H1 (cell line): ENCODE measurements around the gene THG1L. TPM values are rescaled to one million over a fixed set of nuclear protein-coding genes. Genes with fewer than 3 reads are reported as not detected.

Experiments
- CTCF ChIA-PET: fragments of 300-600 bp; sonication (Branson Sonifier 250); formaldehyde crosslinking; loops from one replicate; lab custom pipeline; 2021; ENCODE audit not compliant: partially characterized antibody; lab: Charles Lee
- POLR2A ChIA-PET: fragments of 300-600 bp; sonication (Branson Sonifier 250); formaldehyde crosslinking; loops from one replicate; lab custom pipeline; 2021; ENCODE audit warnings: inconsistent platforms; ENCODE audit not compliant: partially characterized antibody; lab: Charles Lee
- DNase-seq, 2 experiments: peaks; one replicate each; pipeline versions ENCODE4 v3.0.0 to v3.0.0-alpha.2; 2010 to 2022; ENCODE audit warnings: low spot score in 2 of 2, low read depth in 1 of 2, mixed read lengths in 1 of 2
- FAIRE-seq: peaks from 2 replicates; lab custom pipeline; 2011; peaks lifted over from hg19 to GRCh38; lab: Jason Lieb, UNC
- H2AFZ ChIP-seq: 2 replicates; pipeline ENCODE4 v1.8.1; 2012; ENCODE audit warnings: low read length, inconsistent platforms
- H2AK5ac ChIP-seq: 2 replicates; pipeline ENCODE4 v1.6.1; 2013; ENCODE audit warnings: low read depth, low read length
- H2BK120ac ChIP-seq: replicated peaks from 2 replicates; pipeline ENCODE3; 2013; ENCODE audit warnings: low read depth, low read length, inconsistent platforms
- H2BK12ac ChIP-seq: 2 replicates; pipeline ENCODE4 v1.6.1; 2013; ENCODE audit warnings: low read depth, low read length
- H2BK15ac ChIP-seq: 2 replicates; pipeline ENCODE4 v1.6.1; 2013; ENCODE audit warnings: low read length
- H2BK20ac ChIP-seq: 2 replicates; pipeline ENCODE4 v1.6.1; 2013; ENCODE audit warnings: low read length
- H2BK5ac ChIP-seq: 2 replicates; pipeline ENCODE4 v1.6.1; 2013; ENCODE audit warnings: low read depth, low read length
- H3K14ac ChIP-seq: 2 replicates; pipeline ENCODE4 v1.6.1; 2013; ENCODE audit warnings: inconsistent platforms; ENCODE audit not compliant: insufficient read length
- H3K18ac ChIP-seq: 2 replicates; pipeline ENCODE4 v1.6.1; 2013; ENCODE audit warnings: low read length; ENCODE audit errors: extremely low read depth
- H3K23ac ChIP-seq: 2 replicates; pipeline ENCODE4 v1.6.1; 2013; ENCODE audit warnings: inconsistent platforms; ENCODE audit not compliant: insufficient read length
- H3K23me2 ChIP-seq: 2 replicates; pipeline ENCODE4 v1.6.1; 2013; ENCODE audit warnings: low read depth, low read length
- H3K27ac ChIP-seq: 2 replicates; pipeline ENCODE4 v1.6.1; 2011; ENCODE audit warnings: low read depth, low read length, inconsistent platforms
- H3K27me3 ChIP-seq, 4 experiments: replicated peaks in 1 of 4; 1 replicate in 1 of 4; 2 replicates in 3 of 4; pipeline versions ENCODE4 v1.6.1 to v1.8.1; 2011 to 2013; ENCODE audit warnings: low read length in 3 of 4, mild to moderate bottlenecking in 3 of 4, inconsistent platforms in 2 of 4, mixed read lengths in 2 of 4, moderate library complexity in 1 of 4; ENCODE audit not compliant: control insufficient read depth in 3 of 4, insufficient read depth in 3 of 4; ENCODE audit errors: extremely low read depth in 1 of 4
- H3K36me3 ChIP-seq, 4 experiments: 2 replicates each; pipeline versions ENCODE4 v1.6.1 to v1.8.1; 2011 to 2013; ENCODE audit warnings: mild to moderate bottlenecking in 4 of 4, low read length in 3 of 4, moderate library complexity in 2 of 4, control low read depth in 1 of 4, inconsistent platforms in 1 of 4; ENCODE audit not compliant: insufficient read depth in 4 of 4, control insufficient read depth in 2 of 4
- H3K4ac ChIP-seq: replicated peaks from 2 replicates; pipeline ENCODE3; 2013; ENCODE audit warnings: low read length, low read depth, mixed read lengths, inconsistent platforms; ENCODE audit not compliant: insufficient read length
- H3K4me1 ChIP-seq, 4 experiments: replicated peaks in 1 of 4; 1 replicate in 1 of 4; 2 replicates in 3 of 4; pipeline versions ENCODE4 v1.6.1 to v1.8.1; 2011 to 2013; ENCODE audit warnings: low read length in 3 of 4, inconsistent platforms in 2 of 4, mixed read lengths in 1 of 4; ENCODE audit not compliant: insufficient read depth in 4 of 4, control insufficient read depth in 3 of 4
- H3K4me2 ChIP-seq, 2 experiments: 2 replicates each; pipeline versions ENCODE4 v1.6.1 to v1.8.1; 2011 to 2013; ENCODE audit warnings: low read depth in 2 of 2, low read length in 2 of 2, control low read depth in 1 of 2, inconsistent platforms in 1 of 2, mild to moderate bottlenecking in 1 of 2; ENCODE audit not compliant: insufficient read depth in 1 of 2
- H3K4me3 ChIP-seq, 4 experiments: fragments of 200-600, 300-600 bp in 1 of 4; sonication (generic), shearing (Covaris generic), sonication (Bioruptor Twin) in 1 of 4; 2 replicates each; pipeline versions ENCODE4 v1.5.1 to v1.8.1; 2011 to 2016; ENCODE audit warnings: low read length in 4 of 4, low read depth in 3 of 4, control low read depth in 2 of 4, inconsistent platforms in 2 of 4, mild to moderate bottlenecking in 2 of 4, mixed read lengths in 1 of 4, moderate library complexity in 1 of 4; ENCODE audit not compliant: insufficient read depth in 2 of 4; ENCODE audit errors: extremely low read depth in 1 of 4
- H3K56ac ChIP-seq: replicated peaks from 2 replicates; pipeline ENCODE3; 2013; ENCODE audit warnings: low read depth, mild to moderate bottlenecking, mixed read lengths, low read length, inconsistent platforms; ENCODE audit not compliant: insufficient read length
- H3K79me1 ChIP-seq: 2 replicates; pipeline ENCODE4 v1.6.1; 2013; ENCODE audit warnings: low read depth, low read length, control low read depth
- H3K79me2 ChIP-seq, 2 experiments: 2 replicates each; pipeline versions ENCODE4 v1.6.1 to v1.8.1; 2012 to 2013; ENCODE audit warnings: low read length in 2 of 2, mild to moderate bottlenecking in 2 of 2, inconsistent platforms in 1 of 2; ENCODE audit not compliant: insufficient read depth in 2 of 2, control insufficient read depth in 1 of 2
- H3K9ac ChIP-seq, 4 experiments: replicated peaks in 1 of 4; 1 replicate in 1 of 4; 2 replicates in 3 of 4; pipeline versions ENCODE4 v1.6.1 to v1.8.1; 2011 to 2013; ENCODE audit warnings: low read depth in 3 of 4, low read length in 3 of 4, control low read depth in 2 of 4, mild to moderate bottlenecking in 2 of 4, moderate library complexity in 2 of 4, inconsistent platforms in 1 of 4; ENCODE audit errors: extremely low read depth in 1 of 4
- H3K9me3 ChIP-seq, 2 experiments: 2 replicates each; pipeline versions ENCODE4 v1.6.1 to v1.8.1; 2012 to 2013; ENCODE audit warnings: mild to moderate bottlenecking in 2 of 2, moderate library complexity in 2 of 2, control low read depth in 1 of 2, inconsistent platforms in 1 of 2, low read depth in 1 of 2, low read length in 1 of 2, mixed read lengths in 1 of 2; ENCODE audit not compliant: insufficient read depth in 2 of 2
- H4K20me1 ChIP-seq, 2 experiments: replicated peaks in 1 of 2; 2 replicates each; pipeline versions ENCODE3 to v1.8.1; 2011 to 2013; ENCODE audit warnings: inconsistent platforms in 2 of 2, low read length in 2 of 2, mild to moderate bottlenecking in 1 of 2; ENCODE audit not compliant: insufficient read depth in 2 of 2, control insufficient read depth in 1 of 2
- H4K5ac ChIP-seq: 2 replicates; pipeline ENCODE4 v1.6.1; 2013; ENCODE audit warnings: low read length, low read depth, mixed read lengths, inconsistent platforms; ENCODE audit not compliant: insufficient read length
- H4K8ac ChIP-seq: 2 replicates; pipeline ENCODE4 v1.8.0; 2013; ENCODE audit warnings: mild to moderate bottlenecking, moderate library complexity, low read length, inconsistent platforms; ENCODE audit not compliant: insufficient read depth; ENCODE audit errors: extremely low read depth
- H4K91ac ChIP-seq: replicated peaks from 2 replicates; pipeline ENCODE3; 2013; ENCODE audit warnings: low read length, mixed read lengths, inconsistent platforms; ENCODE audit not compliant: insufficient read length
- BCL11A ChIP-seq, 2 experiments: IDR thresholded peaks; one replicate each; pipeline ENCODE4 v1.6.1; 2011; ENCODE audit warnings: low read depth in 2 of 2, low read length in 2 of 2, mild to moderate bottlenecking in 2 of 2
- BRCA1 ChIP-seq: IDR thresholded peaks from 2 replicates; pipeline ENCODE4 v1.6.1; 2012; ENCODE audit warnings: low read depth, low read length, improper control_type of control experiment
- CTBP2 ChIP-seq: IDR thresholded peaks from 2 replicates; pipeline ENCODE4 v1.7.0; 2011; ENCODE audit warnings: borderline replicate concordance, mild to moderate bottlenecking, moderate library complexity, mixed read lengths, low read length; ENCODE audit not compliant: insufficient read depth, insufficient read length
- EP300 ChIP-seq, 2 experiments: IDR thresholded peaks; 1 replicate in 1 of 2; 2 replicates in 1 of 2; pipeline ENCODE4 v1.6.1; 2011 to 2012; ENCODE audit warnings: low read depth in 2 of 2, low read length in 2 of 2, mild to moderate bottlenecking in 2 of 2, borderline replicate concordance in 1 of 2, inconsistent platforms in 1 of 2, moderate library complexity in 1 of 2
- EZH2 ChIP-seq: fragments of 200-600 bp; sonication (generic); IDR thresholded peaks from 2 replicates; pipeline ENCODE4 v1.7.1; 2012; ENCODE audit warnings: low read depth, mild to moderate bottlenecking, moderate library complexity, low read length, inconsistent platforms; ENCODE audit not compliant: severe bottlenecking
- GABPA ChIP-seq: IDR thresholded peaks from 2 replicates; pipeline ENCODE4 v1.6.1; 2011; ENCODE audit warnings: mild to moderate bottlenecking, low read length, moderate library complexity, borderline replicate concordance; ENCODE audit not compliant: insufficient read depth
- HDAC2 ChIP-seq, 2 experiments: fragments of 300-600 bp in 1 of 2; sonication (generic) in 1 of 2; IDR thresholded peaks; 2 replicates each; pipeline ENCODE4 v1.6.1; 2011 to 2012; ENCODE audit warnings: low read depth in 2 of 2, low read length in 2 of 2, mild to moderate bottlenecking in 2 of 2, moderate library complexity in 2 of 2, borderline replicate concordance in 1 of 2, inconsistent platforms in 1 of 2
- RXRA ChIP-seq: IDR thresholded peaks from 2 replicates; pipeline ENCODE4 v1.6.1; 2011; ENCODE audit warnings: low read depth, mild to moderate bottlenecking, low read length, moderate library complexity; ENCODE audit not compliant: insufficient read depth
- SIX5 ChIP-seq: IDR thresholded peaks from 2 replicates; pipeline ENCODE4 v1.6.1; 2011; ENCODE audit warnings: mild to moderate bottlenecking, low read depth, low read length
- SUZ12 ChIP-seq: fragments of 200-600 bp; sonication (generic); IDR thresholded peaks from 2 replicates; pipeline ENCODE4 v1.6.1; 2012; ENCODE audit warnings: mild to moderate bottlenecking, inconsistent platforms, low read length, moderate library complexity, mixed read lengths
- TAF1 ChIP-seq: IDR thresholded peaks from 2 replicates; pipeline ENCODE4 v1.6.1; 2011; ENCODE audit warnings: mild to moderate bottlenecking, low read depth, low read length
- TCF12 ChIP-seq: IDR thresholded peaks from 2 replicates; pipeline ENCODE4 v1.6.1; 2011; ENCODE audit warnings: low read depth, mild to moderate bottlenecking, low read length
- TEAD4 ChIP-seq: IDR thresholded peaks from 2 replicates; pipeline ENCODE4 v1.6.1; 2012; ENCODE audit warnings: low read depth, low read length, inconsistent platforms, mixed read lengths
- YY1 ChIP-seq: IDR thresholded peaks from 2 replicates; pipeline ENCODE4 v1.6.1; 2011; ENCODE audit warnings: low read depth, mild to moderate bottlenecking, low read length
- WGBS, 2 experiments: shearing (Covaris generic) in 1 of 2; methylation state at CpG; one replicate each; pipeline versions ENCODE4 v1.1.6 to v1.1.7; 2013 to 2015; ENCODE audit warnings: low lambda C conversion rate in 2 of 2, mixed read lengths in 2 of 2, inconsistent platforms in 1 of 2, low coverage in 1 of 2, missing lambda C conversion rate in 1 of 2; ENCODE audit not compliant: insufficient replicate concordance in 2 of 2, insufficient coverage in 1 of 2, insufficient read length in 1 of 2; ENCODE audit errors: extremely low coverage in 1 of 2, missing lambda C conversion rate in 1 of 2; 5-methylcytosine and 5-hydroxymethylcytosine counted together
- polyA plus RNA-seq, 7 experiments: library from polyadenylated mRNA; depleted of rRNA in 3 of 7; stranded (reverse) in 5 of 7; unstranded in 2 of 7; fragments of >200 nt in 5 of 7; fragments of 200-250 nt in 2 of 7; gene quantifications; 1 replicate in 5 of 7; 2 replicates in 1 of 7; 4 replicates in 1 of 7; pipeline versions ENCODE4 v1.2.1 to v1.2.3, GENCODE V29; 2011 to 2013; ENCODE audit warnings: missing spikeins in 2 of 7, mixed read lengths in 2 of 7
- total RNA-seq: library from RNA; stranded (reverse); fragmentation: NEBNext Ultra II Directional; extraction: Animal tissue kit (Norgen Biotek cat#: 25700); gene quantifications from 2 replicates; pipeline ENCODE4 v1.2.1, GENCODE V29; 2021

THG1L gene
- total and polyA plus RNA-seq, 2 of the 8 experiments (the other 6 are each of a cell fraction or from before 2014, with no cell fraction given): 8.1 to 12.4 TPM

DNA sequence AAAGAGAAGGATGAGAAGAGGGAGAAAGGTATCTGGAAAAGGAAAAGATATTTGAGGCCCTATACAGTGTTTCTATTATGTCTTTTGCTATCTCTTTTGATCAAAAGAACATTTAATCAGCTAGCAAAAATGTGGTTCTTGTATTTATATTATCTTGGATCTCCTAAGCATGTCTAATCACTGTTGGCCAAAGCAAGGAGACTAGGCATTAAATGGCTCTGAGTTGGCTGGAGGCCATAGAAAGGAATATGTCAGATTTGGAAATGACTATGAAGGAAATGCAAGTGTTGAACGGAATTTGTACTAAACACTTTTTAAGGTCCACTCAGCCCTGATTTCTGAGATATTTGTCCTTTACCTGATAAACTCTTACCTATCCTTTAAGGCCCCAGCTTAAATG is 22.4 kb upstream of the THG1L start:
- Histone ChIP-seq H3K14ac (no peak overlapping the region), H3K79me1 (no peaks in the 10 kb centered on the region), H3K9me3 (no peaks in the 10 kb centered on the region), H3K4ac (no peak overlapping the region), H3K4me2 (no peak overlapping the region), H3K9ac (no peak overlapping the region), H3K23ac (no peak overlapping the region), H2BK12ac (no peak overlapping the region), H3K4me3 (no peak overlapping the region), H3K27me3 (no peaks in the 10 kb centered on the region), H3K23me2 (no peaks in the 10 kb centered on the region), H4K5ac (no peak overlapping the region), H3K36me3 (no peaks in the 10 kb centered on the region), H4K20me1 (no peaks in the 10 kb centered on the region), H4K91ac (no peak overlapping the region), H2AFZ (no peak overlapping the region), H2AK5ac (no peak overlapping the region), H3K18ac (no peak overlapping the region), H3K56ac (no peak overlapping the region), H2BK20ac (no peak overlapping the region), H3K4me1 (no peaks in the 10 kb centered on the region), H2BK15ac (no peak overlapping the region), H3K27ac (no peak overlapping the region), H3K79me2 (no peaks in the 10 kb centered on the region), H2BK120ac (no peak overlapping the region), H4K8ac (no peak overlapping the region), H2BK5ac (no peak overlapping the region)
- no peak for DNase-seq
- CTCF ChIA-PET: interaction anchor here (1.5 kb wide), 1 partner anchor 10 kb away, joined by 5 read pairs; no protein-coding TSS in a partner anchor
- FAIRE-seq: no peak
- POLR2A ChIA-PET: no interaction called here
- no peak for TF ChIP-seq EZH2
- TF ChIP-seq EP300 (IDR thresholded peaks at IDR 0.05; ENCODE audit: borderline replicate concordance in 1 of 2, low read depth in 2 of 2, low read length in 2 of 2): no peak
- TF ChIP-seq GABPA: no peak
- TF ChIP-seq YY1: no peak
- no peak for TF ChIP-seq CTBP2
- TF ChIP-seq TCF12: no peak
- TF ChIP-seq HDAC2 (IDR thresholded peaks at IDR 0.05; ENCODE audit: borderline replicate concordance in 1 of 2, low read depth in 2 of 2, low read length in 2 of 2): no peak
- no peak for TF ChIP-seq TEAD4
- TF ChIP-seq SUZ12: no peak
- no peak for TF ChIP-seq BRCA1
- no peak for TF ChIP-seq SIX5
- TF ChIP-seq TAF1: no peak
- no peak for TF ChIP-seq RXRA
- no peak for TF ChIP-seq BCL11A (IDR thresholded peaks at IDR 0.05; ENCODE audit: low read depth in 2 of 2, low read length in 2 of 2)
- 90% methylated on average over 1 of the region's 1 CpG; no CpG with 5 or more reads in 1 of the 2 experiments for WGBS, 2 experiments
